Mesenchymal stem cell (in vitro differentiated cells and primary cell): ENCODE data around the gene CARD8.
A peak's percentile ranks its signal among the peaks of the same experiment; 100 is the strongest.

Source experiments
- DNase-seq: peaks from one replicate; pipeline ENCODE4 v3.0.0-alpha.2; 2013
- H2AFZ ChIP-seq: one replicate; pipeline ENCODE4 v1.6.1; 2013; ENCODE audit warnings: low read depth, mild to moderate bottlenecking, control low read depth, inconsistent platforms, low read length, moderate library complexity
- H2AK5ac ChIP-seq: 2 replicates; pipeline ENCODE4 v1.6.1; 2013; ENCODE audit warnings: low read length, moderate library complexity, mild to moderate bottlenecking, inconsistent platforms; ENCODE audit not compliant: severe bottlenecking
- H2BK120ac ChIP-seq: one replicate; pipeline ENCODE4 v1.6.1; 2013; ENCODE audit warnings: low read depth, mild to moderate bottlenecking, inconsistent platforms, low read length, moderate library complexity
- H2BK12ac ChIP-seq, 2 experiments: one replicate each; pipeline ENCODE4 v1.6.1; 2013; ENCODE audit warnings: inconsistent platforms in 2 of 2, low read length in 2 of 2, mild to moderate bottlenecking in 2 of 2, moderate library complexity in 2 of 2, control low read depth in 1 of 2
- H2BK15ac ChIP-seq: one replicate; pipeline ENCODE4 v1.6.1; 2013; ENCODE audit warnings: mild to moderate bottlenecking, low read depth, inconsistent platforms; ENCODE audit not compliant: poor library complexity, severe bottlenecking
- H2BK5ac ChIP-seq: 2 replicates; pipeline ENCODE4 v1.6.1; 2013; ENCODE audit warnings: low read depth, mild to moderate bottlenecking, low read length, control low read depth, inconsistent platforms; ENCODE audit not compliant: poor library complexity, severe bottlenecking
- H3K14ac ChIP-seq, 2 experiments: one replicate each; pipeline ENCODE4 v1.6.1; 2013; ENCODE audit warnings: inconsistent platforms in 2 of 2, low read length in 2 of 2, control low read depth in 1 of 2, mild to moderate bottlenecking in 1 of 2, moderate library complexity in 1 of 2
- H3K18ac ChIP-seq, 2 experiments: one replicate each; pipeline ENCODE4 v1.6.1; 2013; ENCODE audit warnings: inconsistent platforms in 2 of 2, low read length in 2 of 2, control low read depth in 1 of 2, low read depth in 1 of 2, mild to moderate bottlenecking in 1 of 2
- H3K23ac ChIP-seq, 2 experiments: one replicate each; pipeline ENCODE4 v1.6.1; 2013; ENCODE audit warnings: inconsistent platforms in 2 of 2, low read length in 2 of 2, mild to moderate bottlenecking in 2 of 2, moderate library complexity in 2 of 2, control low read depth in 1 of 2
- H3K27ac ChIP-seq: 2 replicates; pipeline ENCODE4 v1.5.1; 2013; ENCODE audit warnings: mild to moderate bottlenecking, moderate library complexity, low read length, control low read depth, inconsistent platforms; ENCODE audit not compliant: poor library complexity, severe bottlenecking
- H3K27me3 ChIP-seq, 2 experiments: 2 replicates each; pipeline versions ENCODE4 v1.6.1 to v1.7.0; 2013; ENCODE audit warnings: low read length in 2 of 2, mild to moderate bottlenecking in 2 of 2, moderate library complexity in 2 of 2, control low read depth in 1 of 2, inconsistent platforms in 1 of 2; ENCODE audit not compliant: control insufficient read depth in 1 of 2, insufficient read depth in 1 of 2
- H3K36me3 ChIP-seq, 2 experiments: 2 replicates each; pipeline versions ENCODE4 v1.6.1 to v1.7.0; 2013; ENCODE audit warnings: low read length in 2 of 2, control low read depth in 1 of 2, inconsistent platforms in 1 of 2, low read depth in 1 of 2, mild to moderate bottlenecking in 1 of 2; ENCODE audit not compliant: insufficient read depth in 2 of 2, control insufficient read depth in 1 of 2
- H3K4ac ChIP-seq, 2 experiments: one replicate each; pipeline ENCODE4 v1.6.1; 2013; ENCODE audit warnings: inconsistent platforms in 2 of 2, low read length in 2 of 2, mild to moderate bottlenecking in 2 of 2, moderate library complexity in 2 of 2, control low read depth in 1 of 2, low read depth in 1 of 2
- H3K4me1 ChIP-seq: 2 replicates; pipeline ENCODE4 v1.6.1; 2013; ENCODE audit warnings: low read depth, low read length, control low read depth; ENCODE audit not compliant: control insufficient read depth, insufficient read depth
- H3K4me2 ChIP-seq: 2 replicates; pipeline ENCODE4 v1.6.1; 2013; ENCODE audit warnings: low read length, mild to moderate bottlenecking, inconsistent platforms; ENCODE audit not compliant: poor library complexity, severe bottlenecking
- H3K4me3 ChIP-seq, 2 experiments: 2 replicates each; pipeline versions ENCODE4 v1.5.1 to v1.7.0; 2013; ENCODE audit warnings: low read length in 2 of 2, mild to moderate bottlenecking in 2 of 2, control low read depth in 1 of 2, low read depth in 1 of 2; ENCODE audit not compliant: insufficient read depth in 1 of 2
- H3K79me1 ChIP-seq: replicated peaks from 2 replicates; pipeline ENCODE4 v1.6.1; 2013; ENCODE audit warnings: mild to moderate bottlenecking, control low read depth, low read length, inconsistent platforms; ENCODE audit not compliant: poor library complexity, severe bottlenecking
- H3K9ac ChIP-seq: 2 replicates; pipeline ENCODE4 v1.7.0; 2013; ENCODE audit warnings: mild to moderate bottlenecking, low read length, moderate library complexity
- H3K9me3 ChIP-seq: 2 replicates; pipeline ENCODE4 v1.7.0; 2013; ENCODE audit warnings: mild to moderate bottlenecking, low read length; ENCODE audit not compliant: control insufficient read depth
- H4K8ac ChIP-seq: one replicate; pipeline ENCODE4 v1.6.1; 2013; ENCODE audit warnings: inconsistent platforms, mild to moderate bottlenecking, low read length, moderate library complexity
- H4K91ac ChIP-seq: one replicate; pipeline ENCODE4 v1.6.1; 2013; ENCODE audit warnings: mild to moderate bottlenecking, low read length, inconsistent platforms
- whole genome bisulfite sequencing: methylation state at CpG from one replicate; pipeline ENCODE4 v1.1.7; 2013; ENCODE audit warnings: mixed read lengths; 5-methylcytosine and 5-hydroxymethylcytosine counted together

CARD8 gene

GRCh38 chr19:48249502-48250014 lies 6.2 kb downstream of the CARD8 start:
- Histone ChIP-seq H2BK15ac (no peak overlapping the region), H3K4me1 (peaks cover 2% of the 10 kb centered on the region), H2AFZ (no peak overlapping the region), H3K23ac (no peak overlapping the region), H3K27me3 (no peaks in the 10 kb centered on the region), H3K9me3 (no peaks in the 10 kb centered on the region), H2BK120ac (no peak overlapping the region), H4K8ac (no peak overlapping the region), H3K79me1 (peaks cover 13% of the 10 kb centered on the region), H3K4ac (no peak overlapping the region), H3K4me2 (no peak overlapping the region), H4K91ac (no peak overlapping the region), H3K4me3 (no peak overlapping the region), H3K14ac (no peak overlapping the region), H3K18ac (peak overlapping the region in 1 of 2 experiments; percentile 73), H3K36me3 (peaks cover 10 to 26% of the 10 kb centered on the region in 2 experiments), H3K9ac (no peak overlapping the region), H2BK12ac (no peak overlapping the region), H2AK5ac (no peak overlapping the region), H3K27ac (no peak overlapping the region), H2BK5ac (no peak overlapping the region)
- DNase-seq: peak; percentile 42
- 77% methylated on average over 12 of the region's 13 CpGs for WGBS

- H2BK5ac ChIP-seq: no peak overlapping the region
- no peaks in the 10 kb centered on the region for H3K4me1 ChIP-seq
- no peak overlapping the region for H3K14ac ChIP-seq
- H3K4me2 ChIP-seq: no peak overlapping the region
- H2AK5ac ChIP-seq: no peak overlapping the region
- no peak overlapping the region for H3K18ac ChIP-seq
- H3K36me3 ChIP-seq: peaks cover 10 to 26% of the 10 kb centered on the region in 2 experiments
- H2BK120ac ChIP-seq: no peak overlapping the region
- 87% methylated on average over 6 of the region's 7 CpGs for WGBS
- H2AFZ ChIP-seq: no peak overlapping the region
- no peaks in the 10 kb centered on the region for H3K27me3 ChIP-seq
- no peak overlapping the region for H3K9ac ChIP-seq
- no peak overlapping the region for H3K4ac ChIP-seq
- DNase-seq: no peak
- H3K4me3 ChIP-seq: no peak overlapping the region
- H2BK12ac ChIP-seq: no peak overlapping the region
- no peaks in the 10 kb centered on the region for H3K9me3 ChIP-seq
- H2BK15ac ChIP-seq: no peak overlapping the region
- peaks cover 11% of the 10 kb centered on the region for H3K79me1 ChIP-seq
- H4K8ac ChIP-seq: no peak overlapping the region
- no peak overlapping the region for H3K27ac ChIP-seq
- no peak overlapping the region for H3K23ac ChIP-seq
- no peak overlapping the region for H4K91ac ChIP-seq
Measured at GRCh38 chr19:48248081-48248833, 7.5 kb downstream of the CARD8 start.

- H4K8ac ChIP-seq: no peak overlapping the region
Measured at GRCh38 chr19:48247212-48247611, 8.5 kb downstream of the CARD8 start.

GRCh38 chr19:48246101-48246500 lies 9.6 kb downstream of the CARD8 start:
- Histone ChIP-seq H3K4me2 (no peak overlapping the region), H3K9me3 (no peaks in the 10 kb centered on the region), H2BK5ac (no peak overlapping the region), H3K14ac (no peak overlapping the region), H4K91ac (no peak overlapping the region), H3K4me3 (no peak overlapping the region), H2AFZ (no peak overlapping the region), H3K36me3 (peaks cover 15 to 28% of the 10 kb centered on the region in 2 experiments), H4K8ac (no peak overlapping the region), H2AK5ac (no peak overlapping the region), H2BK120ac (no peak overlapping the region), H3K23ac (no peak overlapping the region), H3K4ac (no peak overlapping the region), H3K27ac (no peak overlapping the region), H2BK12ac (no peak overlapping the region), H3K79me1 (peaks cover 5% of the 10 kb centered on the region), H3K4me1 (no peaks in the 10 kb centered on the region), H3K18ac (no peak overlapping the region), H3K27me3 (no peaks in the 10 kb centered on the region), H3K9ac (no peak overlapping the region), H2BK15ac (no peak overlapping the region)
- WGBS: 85% methylated on average over 5 of the region's 5 CpGs
- no peak for DNase-seq

More at GRCh38 chr19:48247212-48247611, 8.5 kb downstream of the CARD8 start:
- Histone ChIP-seq H2BK12ac (no peak overlapping the region), H3K18ac (no peak overlapping the region), H3K14ac (no peak overlapping the region), H2AK5ac (no peak overlapping the region), H3K23ac (no peak overlapping the region), H3K36me3 (peaks cover 10 to 26% of the 10 kb centered on the region in 2 experiments), H2AFZ (no peak overlapping the region), H3K4me1 (no peaks in the 10 kb centered on the region), H3K79me1 (peaks cover 9% of the 10 kb centered on the region), H2BK120ac (no peak overlapping the region), H3K27ac (no peak overlapping the region), H3K4me3 (no peak overlapping the region), H2BK15ac (no peak overlapping the region), H3K27me3 (no peaks in the 10 kb centered on the region), H3K4ac (no peak overlapping the region), H4K91ac (no peak overlapping the region), H3K4me2 (no peak overlapping the region), H2BK5ac (no peak overlapping the region), H3K9ac (no peak overlapping the region), H3K9me3 (no peaks in the 10 kb centered on the region)
- WGBS: 94% methylated on average over 2 of the region's 3 CpGs
- no peak for DNase-seq
